Measurements from ENCODE around the gene EFNB3.

DNA sequence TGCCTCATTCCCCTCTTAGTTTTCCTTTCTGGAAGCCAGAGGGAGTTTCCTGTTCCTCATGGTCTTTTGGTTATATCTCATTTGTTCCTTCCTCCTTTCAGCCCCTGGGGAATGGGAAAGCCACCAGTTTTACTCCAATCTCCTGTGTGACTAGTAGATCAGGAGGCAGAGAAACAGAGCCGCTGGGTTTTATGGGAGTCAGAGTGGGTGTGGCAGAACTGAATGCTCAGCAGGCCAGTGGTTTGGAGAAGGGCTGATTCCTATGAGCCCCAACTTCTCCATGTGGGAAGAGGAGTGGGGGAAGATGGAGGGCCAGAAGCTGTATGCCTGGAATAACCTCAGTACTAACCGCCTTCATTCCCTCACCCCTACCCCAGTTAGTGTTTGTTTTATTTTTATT lies 16.6 kb downstream of the EFNB3 start:
- TF ChIP-seq, protein P1, sequence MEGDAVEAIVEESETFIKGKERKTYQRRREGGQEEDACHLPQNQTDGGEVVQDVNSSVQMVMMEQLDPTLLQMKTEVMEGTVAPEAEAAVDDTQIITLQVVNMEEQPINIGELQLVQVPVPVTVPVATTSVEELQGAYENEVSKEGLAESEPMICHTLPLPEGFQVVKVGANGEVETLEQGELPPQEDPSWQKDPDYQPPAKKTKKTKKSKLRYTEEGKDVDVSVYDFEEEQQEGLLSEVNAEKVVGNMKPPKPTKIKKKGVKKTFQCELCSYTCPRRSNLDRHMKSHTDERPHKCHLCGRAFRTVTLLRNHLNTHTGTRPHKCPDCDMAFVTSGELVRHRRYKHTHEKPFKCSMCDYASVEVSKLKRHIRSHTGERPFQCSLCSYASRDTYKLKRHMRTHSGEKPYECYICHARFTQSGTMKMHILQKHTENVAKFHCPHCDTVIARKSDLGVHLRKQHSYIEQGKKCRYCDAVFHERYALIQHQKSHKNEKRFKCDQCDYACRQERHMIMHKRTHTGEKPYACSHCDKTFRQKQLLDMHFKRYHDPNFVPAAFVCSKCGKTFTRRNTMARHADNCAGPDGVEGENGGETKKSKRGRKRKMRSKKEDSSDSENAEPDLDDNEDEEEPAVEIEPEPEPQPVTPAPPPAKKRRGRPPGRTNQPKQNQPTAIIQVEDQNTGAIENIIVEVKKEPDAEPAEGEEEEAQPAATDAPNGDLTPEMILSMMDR (IDR thresholded peaks at IDR 0.05): no peak
- TF ChIP-seq EP300 (IDR thresholded peaks at IDR 0.05) (no peak), POLR2A (IDR thresholded peaks at IDR 0.05) (no peak)

Measured in stomach (tissue), 4 donors.